Right hindlimb (tissue), 1 donor: ENCODE results near the gene PLSCR3.

Source experiments
- DNase-seq: peaks from one replicate; pipeline ENCODE4 v3.0.0-alpha.2; 2018

PLSCR3 gene

DNA sequence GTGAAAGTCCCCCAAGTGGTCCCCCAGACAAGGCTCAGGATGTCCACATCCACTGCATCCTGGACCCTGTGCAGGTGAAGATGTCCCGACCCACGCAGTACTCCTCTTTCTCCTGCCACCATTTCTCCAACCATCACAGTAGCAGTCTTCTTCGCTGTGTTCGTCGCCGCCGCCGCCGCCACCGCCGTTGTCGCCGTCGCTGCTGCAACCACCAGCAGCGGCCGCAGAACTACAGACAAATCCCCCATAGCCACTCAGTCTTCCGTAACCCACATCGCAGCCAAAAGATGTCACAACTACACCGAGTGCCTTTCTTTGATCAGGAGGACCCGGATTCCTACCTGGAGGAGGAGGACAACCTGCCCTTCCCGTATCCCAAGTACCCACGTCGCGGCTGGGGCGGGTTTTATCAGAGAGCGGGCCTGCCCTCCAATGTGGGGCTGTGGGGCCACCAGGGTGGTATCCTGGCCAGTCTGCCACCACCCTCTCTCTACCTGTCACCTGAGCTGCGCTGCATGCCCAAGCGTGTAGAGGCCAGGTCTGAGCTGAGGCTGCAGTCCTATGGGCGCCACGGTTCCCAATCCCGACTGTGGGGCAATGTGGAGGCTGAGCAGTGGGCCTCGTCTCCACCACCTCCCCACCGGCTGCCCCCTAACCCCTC, 32.0 kb upstream of the PLSCR3 start:
- no peak for DNase-seq

DNA sequence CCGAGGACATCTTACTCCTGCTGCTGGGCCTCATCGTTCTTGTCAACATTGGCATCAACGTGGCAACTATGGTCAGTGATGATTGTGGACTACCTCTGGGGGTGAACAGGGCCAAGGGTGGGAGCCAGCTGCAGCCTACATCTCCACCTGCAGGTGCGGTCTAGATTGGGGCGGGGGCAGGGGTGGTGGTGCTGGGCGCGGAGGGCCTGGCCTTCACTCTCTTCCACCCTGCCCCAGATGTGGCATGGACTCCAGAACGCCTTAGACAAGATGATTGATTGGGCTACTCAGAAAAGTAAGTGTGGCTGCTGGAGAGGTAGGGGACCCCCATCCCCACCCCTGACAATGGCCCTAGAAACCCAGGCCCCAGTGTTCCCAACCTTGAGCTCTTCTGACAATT, 31.4 kb upstream of the PLSCR3 start:
- no peak for DNase-seq

DNA sequence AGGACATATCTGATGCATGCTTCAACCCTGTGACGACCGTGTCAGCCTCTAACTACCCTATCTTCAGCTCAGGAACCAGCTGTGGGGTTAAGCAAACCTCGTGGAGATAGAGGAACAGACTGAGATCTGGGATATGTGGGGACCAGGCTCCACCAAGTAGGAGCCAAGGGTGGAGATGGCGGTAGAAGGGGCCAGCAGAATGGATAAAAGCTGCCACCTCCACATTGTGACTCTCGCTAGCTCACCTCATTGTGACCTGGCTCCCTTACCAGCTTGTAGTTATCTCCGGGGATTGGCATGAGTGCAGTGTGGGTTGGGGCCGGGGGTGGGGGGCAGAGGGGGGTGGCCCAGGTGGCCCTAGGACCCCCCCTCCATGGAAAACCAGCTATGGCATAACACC, 31.0 kb upstream of the PLSCR3 start, which contains the start of gene SPEM2:
TSS of gene SPEM2 (plus strand) at position 301 of the 400 bp plus-strand sequence. CDS start at position 374, 73 bp downstream.
- DNase-seq = no peak

- no peak for DNase-seq
These were observed 29.4 kb upstream of the PLSCR3 start for GRCh38 chr17:7423679-7424078.

DNA sequence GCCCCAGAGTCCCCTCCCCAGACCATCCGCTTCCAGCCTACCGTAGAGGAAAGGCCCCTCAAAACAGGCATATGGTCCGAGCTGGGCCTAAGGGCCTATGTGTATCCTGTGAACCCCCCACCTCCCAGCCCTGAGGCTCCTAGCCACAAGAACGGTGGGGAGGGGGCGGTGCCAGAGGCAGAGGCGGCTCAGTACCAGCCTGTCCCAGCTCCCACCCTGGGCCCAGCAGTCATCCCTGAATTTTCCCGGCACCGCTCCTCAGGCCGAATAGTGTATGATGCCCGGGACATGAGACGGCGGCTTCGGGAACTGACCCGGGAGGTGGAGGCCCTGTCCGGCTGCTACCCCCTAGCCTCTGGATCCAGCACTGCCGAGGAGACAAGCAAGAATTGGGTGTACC, 26.9 kb upstream of the PLSCR3 start:
- no peak for DNase-seq

DNA sequence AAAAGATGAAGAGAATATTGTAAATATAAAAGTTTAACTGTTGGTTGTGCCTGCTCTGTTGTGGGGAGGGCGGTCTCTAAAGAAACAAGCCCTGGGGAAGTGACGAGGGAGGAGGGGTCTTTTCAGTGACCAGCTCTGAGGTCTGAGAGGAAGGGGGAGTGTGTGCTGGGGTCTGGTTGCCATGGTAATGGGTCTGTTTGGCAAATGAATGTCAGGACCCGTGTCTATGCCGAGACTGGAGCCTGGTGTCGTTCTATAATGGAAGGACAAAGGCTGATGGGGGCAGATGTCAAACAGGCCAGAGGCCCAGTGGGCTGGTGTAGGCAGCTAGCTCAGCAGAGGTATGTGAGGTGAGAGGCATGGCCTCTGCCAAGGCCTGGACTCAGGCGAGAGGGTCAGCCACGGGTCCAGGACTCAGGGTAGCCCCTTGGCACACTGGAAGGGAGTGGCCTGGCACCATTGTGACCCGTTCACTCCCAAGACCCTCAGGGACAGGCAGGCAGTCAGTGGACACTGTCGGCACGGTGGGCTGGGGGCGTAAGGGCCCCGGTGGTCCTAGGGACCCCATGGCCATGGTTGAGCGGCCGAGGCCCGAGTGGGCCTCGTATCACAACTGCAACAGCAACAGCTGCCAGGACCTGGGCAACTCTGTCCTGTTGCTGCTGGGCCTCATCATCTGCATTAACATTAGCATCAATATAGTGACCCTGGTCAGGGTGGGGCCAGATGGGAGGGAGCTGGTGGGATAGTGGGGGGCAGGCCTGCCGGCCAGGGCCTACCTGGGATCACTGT, 25.7 kb upstream of the PLSCR3 start, which contains the start of gene SPEM1:
TSS of gene SPEM1 (plus strand) at position 506 of the 792 bp plus-strand sequence. CDS start at position 567, 61 bp downstream.
- no peak for DNase-seq

- no peak for DNase-seq
These were observed 24.3 kb upstream of the PLSCR3 start for GRCh38 chr17:7418472-7419152.

DNA sequence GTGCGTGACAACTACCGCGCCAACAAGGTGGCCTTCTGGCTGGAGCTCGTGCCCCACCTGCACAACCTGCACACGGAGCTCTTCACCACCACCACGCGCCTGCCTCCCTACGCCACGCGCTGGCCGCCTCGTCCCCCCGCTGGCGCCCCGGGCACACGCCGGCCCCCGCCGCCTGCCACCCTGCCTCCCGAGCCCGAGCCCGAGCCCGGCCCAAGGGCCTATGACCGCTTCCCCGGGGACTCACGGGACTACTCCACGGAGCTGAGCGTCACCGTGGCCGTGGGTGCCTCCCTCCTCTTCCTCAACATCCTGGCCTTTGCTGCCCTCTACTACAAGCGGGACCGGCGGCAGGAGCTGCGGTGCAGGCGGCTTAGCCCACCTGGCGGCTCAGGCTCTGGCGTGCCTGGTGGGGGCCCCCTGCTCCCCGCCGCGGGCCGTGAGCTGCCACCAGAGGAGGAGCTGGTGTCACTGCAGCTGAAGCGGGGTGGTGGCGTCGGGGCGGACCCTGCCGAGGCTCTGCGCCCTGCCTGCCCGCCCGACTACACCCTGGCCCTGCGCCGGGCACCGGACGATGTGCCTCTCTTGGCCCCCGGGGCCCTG, 22.8 kb upstream of the PLSCR3 start:
- DNase-seq = no peak

DNA sequence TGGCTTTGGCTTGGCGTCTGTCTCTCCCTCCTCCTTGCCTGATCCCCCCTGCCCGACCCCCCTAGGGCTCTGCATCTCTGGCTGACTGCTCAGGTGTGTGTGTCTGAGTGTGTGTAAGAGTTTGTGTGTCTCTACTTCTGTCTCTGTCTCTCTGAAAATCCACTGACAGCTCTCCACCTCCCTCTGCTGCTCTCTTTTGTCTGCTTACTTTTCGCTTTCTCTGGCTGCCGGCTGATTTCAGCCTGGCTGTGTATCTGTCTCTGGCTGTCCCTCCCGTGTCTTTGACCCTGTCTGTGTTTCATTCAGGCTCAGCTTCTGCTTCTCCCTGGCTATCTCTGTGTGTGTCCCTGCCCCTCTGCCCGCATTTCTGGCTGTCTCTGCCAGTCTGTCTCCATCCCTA, 22.0 kb upstream of the PLSCR3 start:
- DNase-seq = no peak

GRCh38 chr17:7415784-7416183, 21.5 kb upstream of the PLSCR3 start:
- no peak for DNase-seq

DNA sequence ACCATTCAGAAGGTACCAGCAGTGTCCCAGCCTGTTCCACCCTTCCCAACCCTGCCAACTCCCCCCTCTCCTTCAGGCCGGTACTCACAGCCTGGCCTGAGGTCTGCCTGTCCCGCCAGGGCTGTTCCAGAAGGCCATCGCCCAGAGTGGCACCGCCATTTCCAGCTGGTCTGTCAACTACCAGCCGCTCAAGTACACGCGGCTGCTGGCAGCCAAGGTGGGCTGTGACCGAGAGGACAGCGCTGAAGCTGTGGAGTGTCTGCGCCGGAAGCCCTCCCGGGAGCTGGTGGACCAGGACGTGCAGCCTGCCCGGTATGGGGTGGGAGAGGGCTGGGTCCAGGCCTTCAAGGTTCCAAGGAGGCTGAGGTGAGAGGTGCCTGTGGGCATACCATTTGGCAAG, 20.5 kb upstream of the PLSCR3 start:
- no peak for DNase-seq

DNA sequence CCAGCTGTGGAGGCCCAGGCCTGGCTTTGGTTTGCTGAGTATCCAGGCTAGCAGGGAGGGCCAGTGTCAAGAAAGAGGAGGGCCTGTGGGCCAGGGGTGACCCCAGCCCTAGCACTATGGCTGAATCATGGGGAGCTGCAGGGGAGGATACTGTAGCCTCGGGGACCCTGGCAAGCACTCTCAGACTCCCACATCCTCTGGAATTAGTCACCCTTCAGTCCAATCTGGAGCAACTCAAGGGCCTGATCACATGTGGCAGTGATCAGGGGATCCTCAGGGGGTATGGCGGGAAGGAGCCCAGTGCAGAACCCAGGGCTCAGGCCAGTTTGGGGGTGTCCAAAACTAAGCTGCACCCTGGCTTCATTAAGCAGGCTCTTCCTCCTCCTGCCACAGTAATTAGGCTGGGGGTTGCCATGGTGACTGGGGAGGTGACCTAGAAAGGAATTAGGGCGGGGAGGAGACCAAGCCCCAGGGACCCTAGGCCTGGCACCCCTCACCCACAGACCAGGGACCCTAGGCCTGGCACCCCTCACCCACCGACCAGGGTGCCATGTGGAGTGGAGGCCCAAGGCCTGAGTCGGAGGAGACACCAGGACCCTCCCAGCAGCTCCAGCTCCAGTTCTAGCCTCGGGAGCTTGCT, 19.1 kb upstream of the PLSCR3 start:
- DNase-seq = no peak

- DNase-seq = no peak
These were observed 17.1 kb upstream of the PLSCR3 start for GRCh38 chr17:7411427-7411750.

- no peak for DNase-seq
These were observed 16.5 kb upstream of the PLSCR3 start for GRCh38 chr17:7410634-7411426.

GRCh38 chr17:7409716-7410115, 15.4 kb upstream of the PLSCR3 start:
- no peak for DNase-seq

- no peak for DNase-seq
These were observed 14.5 kb upstream of the PLSCR3 start for GRCh38 chr17:7408863-7409262.

DNA sequence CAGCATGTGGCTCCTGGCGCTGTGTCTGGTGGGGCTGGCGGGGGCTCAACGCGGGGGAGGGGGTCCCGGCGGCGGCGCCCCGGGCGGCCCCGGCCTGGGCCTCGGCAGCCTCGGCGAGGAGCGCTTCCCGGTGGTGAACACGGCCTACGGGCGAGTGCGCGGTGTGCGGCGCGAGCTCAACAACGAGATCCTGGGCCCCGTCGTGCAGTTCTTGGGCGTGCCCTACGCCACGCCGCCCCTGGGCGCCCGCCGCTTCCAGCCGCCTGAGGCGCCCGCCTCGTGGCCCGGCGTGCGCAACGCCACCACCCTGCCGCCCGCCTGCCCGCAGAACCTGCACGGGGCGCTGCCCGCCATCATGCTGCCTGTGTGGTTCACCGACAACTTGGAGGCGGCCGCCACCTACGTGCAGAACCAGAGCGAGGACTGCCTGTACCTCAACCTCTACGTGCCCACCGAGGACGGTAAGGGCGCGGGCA, 14.0 kb upstream of the PLSCR3 start:
- no peak for DNase-seq

GRCh38 chr17:7407485-7408251, 13.3 kb upstream of the PLSCR3 start, which contains the start of gene NLGN2:
TSS of gene NLGN2 (plus strand) at chr17:7407845. CDS start at chr17:7408256, 411 bp downstream.
- DNase-seq = no peak

DNA sequence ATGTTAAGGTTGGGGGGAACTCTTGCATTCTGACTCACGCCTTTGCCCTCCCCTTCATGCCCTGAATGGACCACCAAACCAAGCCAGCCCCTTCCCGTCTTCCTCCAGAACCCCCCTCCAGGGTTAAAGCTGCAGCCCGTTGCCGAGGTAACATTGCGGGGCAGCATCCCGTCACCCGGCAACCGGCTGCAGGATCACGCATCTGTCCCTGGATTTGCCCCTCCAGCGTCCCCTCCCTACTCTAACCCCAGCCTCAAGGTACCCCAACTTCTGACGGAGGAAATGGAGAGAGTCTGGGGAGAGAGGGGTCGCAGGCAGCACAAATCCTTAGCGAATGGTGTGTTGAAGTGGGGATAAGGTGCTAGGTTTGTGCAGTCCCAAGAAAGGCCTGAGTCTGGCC, 12.8 kb upstream of the PLSCR3 start:
- no peak for DNase-seq

- DNase-seq = no peak
These were observed 12.0 kb upstream of the PLSCR3 start for GRCh38 chr17:7406235-7406825.
